Mucosa of gallbladder (tissue), 1 donor: Measurements from ENCODE around the gene ANKRD13B. TPM values are rescaled to one million over a fixed set of nuclear protein-coding genes. Genes with fewer than 3 reads are reported as not detected.

Experiments used
- DNase-seq: peaks from one replicate; pipeline ENCODE4 v3.0.0-alpha.2; 2020; ENCODE audit warnings: low spot score
- total RNA-seq: library from RNA; stranded (reverse); gene quantifications from one replicate; pipeline ENCODE4 v1.2.1, GENCODE V29; 2021
- donor health status: DM: no; HTN: no; CAD: no.

Gene ANKRD13B
- total RNA-seq, 1 donor from 2014 or later = 13.4 TPM

- no peak for DNase-seq
These were observed 11.2 kb upstream of the ANKRD13B start for GRCh38 chr17:29581583-29582253.

GRCh38 chr17:29582254-29582765, 10.6 kb upstream of the ANKRD13B start:
- DNase-seq = no peak

GRCh38 chr17:29582772-29583171, 10.2 kb upstream of the ANKRD13B start:
- no peak for DNase-seq

- no peak for DNase-seq
These were observed 9.3 kb upstream of the ANKRD13B start for GRCh38 chr17:29583324-29584248.

GRCh38 chr17:29584452-29585079, 8.4 kb upstream of the ANKRD13B start:
- DNase-seq = no peak

- no peak for DNase-seq
These were observed 7.7 kb upstream of the ANKRD13B start for GRCh38 chr17:29585080-29585751.

- no peak for DNase-seq
These were observed 6.1 kb upstream of the ANKRD13B start for GRCh38 chr17:29586676-29587469.

- no peak for DNase-seq
These were observed 5.3 kb upstream of the ANKRD13B start for GRCh38 chr17:29587591-29587990.

- DNase-seq = no peak
These were observed 4.8 kb upstream of the ANKRD13B start for GRCh38 chr17:29588017-29588561.

GRCh38 chr17:29588562-29589411, 4.1 kb upstream of the ANKRD13B start:
- no peak for DNase-seq

- peak; percentile 86 for DNase-seq
These were observed 3.2 kb upstream of the ANKRD13B start, which contains the start of gene GIT1 for GRCh38 chr17:29589524-29590410. Gene GIT1 (minus strand): TSS chr17:29589648. CDS start chr17:29589378, 270 bp downstream.

GRCh38 chr17:29590411-29591145, 2.4 kb upstream of the ANKRD13B start:
- DNase-seq = no peak

GRCh38 chr17:29591146-29591736, 1.7 kb upstream of the ANKRD13B start:
- no peak for DNase-seq

- DNase-seq = peak; percentile 88
These were observed 959 bp upstream of the ANKRD13B start for GRCh38 chr17:29591737-29592608.

GRCh38 chr17:29593591-29594518, 923 bp downstream of the ANKRD13B start:
- DNase-seq = no peak
